ENCODE measurements around the gene ASTN2. TPM values are rescaled to one million over a fixed set of nuclear protein-coding genes. Genes with fewer than 3 reads are reported as not detected.

The ASTN2 gene
- total RNA-seq, 1 experiment from 2014 or later = 4.8 TPM

- intact Hi-C loops (cut with micrococcal nuclease) = no loop called here
- Histone ChIP-seq H3K27ac (ENCODE audit: low read depth, low read length) (no peak overlapping the region), H3K4me1 (ENCODE audit: control insufficient read depth in 1 of 2, insufficient read depth in 2 of 2, low read length in 2 of 2) (no peaks in the 10 kb centered on the region), H3K9ac (ENCODE audit: low read length) (no peak overlapping the region), H3K4me3 (replicated peaks in 1 of 2; ENCODE audit: low read depth in 1 of 2, low read length in 2 of 2) (no peak overlapping the region), H3K9me2 (ENCODE audit: insufficient read depth) (no peaks in the 10 kb centered on the region), H3K36me3 (ENCODE audit: control insufficient read depth in 1 of 2, insufficient read depth in 2 of 2, low read length in 2 of 2) (no peaks in the 10 kb centered on the region), H4K20me1 (ENCODE audit: insufficient read depth) (no peaks in the 10 kb centered on the region), H2AFZ (ENCODE audit: low read depth, low read length, poor library complexity, severe bottlenecking) (no peak overlapping the region), H3K9me3 (ENCODE audit: control insufficient read depth in 1 of 2, insufficient read depth in 1 of 2, low read depth in 1 of 2, low read length in 2 of 2) (no peaks in the 10 kb centered on the region), H3K4me2 (ENCODE audit: low read length) (no peak overlapping the region), H3K27me3 (ENCODE audit: insufficient read depth, low read length) (no peaks in the 10 kb centered on the region), H3K79me2 (ENCODE audit: insufficient read depth, low read length) (no peaks in the 10 kb centered on the region)
- ChIA-PET RAD21 (ENCODE audit: low non-redundant PET in 1 of 2, low total read pairs in 2 of 2, uncharacterized antibody in 2 of 2, unreplicated experiment in 2 of 2) (no interaction called here), POLR2A (no interaction called here), CTCF (no interaction called here)
- ATAC-seq (no peak), DNase-seq (ENCODE audit: low read depth, low spot score) (no peak)
- no TSS peak for BruUV-seq (replicated peaks)
- no peak for TF ChIP-seq MAX (IDR thresholded peaks at IDR 0.05)
- TF ChIP-seq POLR2AphosphoS5 (IDR thresholded peaks at IDR 0.05; ENCODE audit: low read depth, low read length) = no peak
- no peak for TF ChIP-seq CBX3 (IDR thresholded peaks at IDR 0.05; ENCODE audit: low read depth)
- TF ChIP-seq ZFX (IDR thresholded peaks at IDR 0.05) = no peak
- TF ChIP-seq SIN3A (IDR thresholded peaks at IDR 0.05; ENCODE audit: low read depth) = no peak
- TF ChIP-seq ATF3 (IDR thresholded peaks at IDR 0.05) = no peak
- TF ChIP-seq RAD21 (IDR thresholded peaks at IDR 0.05; ENCODE audit: low read depth) = no peak
- TF ChIP-seq SRF (IDR thresholded peaks at IDR 0.05; ENCODE audit: low read depth) = no peak
- TF ChIP-seq TCF7L2 (IDR thresholded peaks at IDR 0.05; ENCODE audit: borderline replicate concordance, extremely low read depth, insufficient read depth, insufficient read length) = no peak
- TF ChIP-seq ZBTB33 (IDR thresholded peaks at IDR 0.05; ENCODE audit: extremely low read depth, insufficient replicate concordance, low read length) = no peak
- no peak for TF ChIP-seq SP1 (IDR thresholded peaks at IDR 0.05; ENCODE audit: low read depth)
- no peak for TF ChIP-seq EZH2 (IDR thresholded peaks at IDR 0.05)
- no peak for TF ChIP-seq CTCF (IDR thresholded peaks at IDR 0.05 in 2 of 3, conservative IDR thresholded peaks at IDR 0.05 in 1 of 3; ENCODE audit: borderline replicate concordance in 1 of 3, insufficient read depth in 1 of 3, low read depth in 2 of 3, low read length in 2 of 3)
- TF ChIP-seq POLR2A (IDR thresholded peaks at IDR 0.05; ENCODE audit: borderline replicate concordance, extremely low read depth, insufficient read depth, insufficient read length) = no peak
These were observed 964.9 kb downstream of the ASTN2 start for GRCh38 chr9:116449949-116450348.
